H1 (cell line): Measurements from ENCODE around the gene PRPS1. TPM values are rescaled to one million over a fixed set of nuclear protein-coding genes. Genes with fewer than 3 reads are reported as not detected.

ENCODE experiments used
- CTCF ChIA-PET: fragments of 300-600 bp; sonication (Branson Sonifier 250); formaldehyde crosslinking; loops from one replicate; lab custom pipeline; 2021; ENCODE audit not compliant: partially characterized antibody; lab: Charles Lee
- POLR2A ChIA-PET: fragments of 300-600 bp; sonication (Branson Sonifier 250); formaldehyde crosslinking; loops from one replicate; lab custom pipeline; 2021; ENCODE audit warnings: inconsistent platforms; ENCODE audit not compliant: partially characterized antibody; lab: Charles Lee
- DNase-seq, 2 experiments: peaks; one replicate each; pipeline versions ENCODE4 v3.0.0 to v3.0.0-alpha.2; 2010 to 2022; ENCODE audit warnings: low spot score in 2 of 2, low read depth in 1 of 2, mixed read lengths in 1 of 2
- FAIRE-seq: peaks from 2 replicates; lab custom pipeline; 2011; peaks lifted over from hg19 to GRCh38; lab: Jason Lieb, UNC
- H2AFZ ChIP-seq: 2 replicates; pipeline ENCODE4 v1.8.1; 2012; ENCODE audit warnings: low read length, inconsistent platforms
- H2AK5ac ChIP-seq: 2 replicates; pipeline ENCODE4 v1.6.1; 2013; ENCODE audit warnings: low read depth, low read length
- H2BK120ac ChIP-seq: replicated peaks from 2 replicates; pipeline ENCODE3; 2013; ENCODE audit warnings: low read depth, low read length, inconsistent platforms
- H2BK12ac ChIP-seq: 2 replicates; pipeline ENCODE4 v1.6.1; 2013; ENCODE audit warnings: low read depth, low read length
- H2BK15ac ChIP-seq: 2 replicates; pipeline ENCODE4 v1.6.1; 2013; ENCODE audit warnings: low read length
- H2BK20ac ChIP-seq: 2 replicates; pipeline ENCODE4 v1.6.1; 2013; ENCODE audit warnings: low read length
- H2BK5ac ChIP-seq: 2 replicates; pipeline ENCODE4 v1.6.1; 2013; ENCODE audit warnings: low read depth, low read length
- H3K14ac ChIP-seq: 2 replicates; pipeline ENCODE4 v1.6.1; 2013; ENCODE audit warnings: inconsistent platforms; ENCODE audit not compliant: insufficient read length
- H3K18ac ChIP-seq: 2 replicates; pipeline ENCODE4 v1.6.1; 2013; ENCODE audit warnings: low read length; ENCODE audit errors: extremely low read depth
- H3K23ac ChIP-seq: 2 replicates; pipeline ENCODE4 v1.6.1; 2013; ENCODE audit warnings: inconsistent platforms; ENCODE audit not compliant: insufficient read length
- H3K23me2 ChIP-seq: 2 replicates; pipeline ENCODE4 v1.6.1; 2013; ENCODE audit warnings: low read depth, low read length
- H3K27ac ChIP-seq: 2 replicates; pipeline ENCODE4 v1.6.1; 2011; ENCODE audit warnings: low read depth, low read length, inconsistent platforms
- H3K27me3 ChIP-seq, 4 experiments: replicated peaks in 1 of 4; 1 replicate in 1 of 4; 2 replicates in 3 of 4; pipeline versions ENCODE4 v1.6.1 to v1.8.1; 2011 to 2013; ENCODE audit warnings: low read length in 3 of 4, mild to moderate bottlenecking in 3 of 4, inconsistent platforms in 2 of 4, mixed read lengths in 2 of 4, moderate library complexity in 1 of 4; ENCODE audit not compliant: control insufficient read depth in 3 of 4, insufficient read depth in 3 of 4; ENCODE audit errors: extremely low read depth in 1 of 4
- H3K36me3 ChIP-seq, 4 experiments: 2 replicates each; pipeline versions ENCODE4 v1.6.1 to v1.8.1; 2011 to 2013; ENCODE audit warnings: mild to moderate bottlenecking in 4 of 4, low read length in 3 of 4, moderate library complexity in 2 of 4, control low read depth in 1 of 4, inconsistent platforms in 1 of 4; ENCODE audit not compliant: insufficient read depth in 4 of 4, control insufficient read depth in 2 of 4
- H3K4ac ChIP-seq: replicated peaks from 2 replicates; pipeline ENCODE3; 2013; ENCODE audit warnings: low read length, low read depth, mixed read lengths, inconsistent platforms; ENCODE audit not compliant: insufficient read length
- H3K4me1 ChIP-seq, 4 experiments: replicated peaks in 1 of 4; 1 replicate in 1 of 4; 2 replicates in 3 of 4; pipeline versions ENCODE4 v1.6.1 to v1.8.1; 2011 to 2013; ENCODE audit warnings: low read length in 3 of 4, inconsistent platforms in 2 of 4, mixed read lengths in 1 of 4; ENCODE audit not compliant: insufficient read depth in 4 of 4, control insufficient read depth in 3 of 4
- H3K4me2 ChIP-seq, 2 experiments: 2 replicates each; pipeline versions ENCODE4 v1.6.1 to v1.8.1; 2011 to 2013; ENCODE audit warnings: low read depth in 2 of 2, low read length in 2 of 2, control low read depth in 1 of 2, inconsistent platforms in 1 of 2, mild to moderate bottlenecking in 1 of 2; ENCODE audit not compliant: insufficient read depth in 1 of 2
- H3K4me3 ChIP-seq, 4 experiments: fragments of 200-600, 300-600 bp in 1 of 4; sonication (generic), shearing (Covaris generic), sonication (Bioruptor Twin) in 1 of 4; 2 replicates each; pipeline versions ENCODE4 v1.5.1 to v1.8.1; 2011 to 2016; ENCODE audit warnings: low read length in 4 of 4, low read depth in 3 of 4, control low read depth in 2 of 4, inconsistent platforms in 2 of 4, mild to moderate bottlenecking in 2 of 4, mixed read lengths in 1 of 4, moderate library complexity in 1 of 4; ENCODE audit not compliant: insufficient read depth in 2 of 4; ENCODE audit errors: extremely low read depth in 1 of 4
- H3K56ac ChIP-seq: replicated peaks from 2 replicates; pipeline ENCODE3; 2013; ENCODE audit warnings: low read depth, mild to moderate bottlenecking, mixed read lengths, low read length, inconsistent platforms; ENCODE audit not compliant: insufficient read length
- H3K79me1 ChIP-seq: 2 replicates; pipeline ENCODE4 v1.6.1; 2013; ENCODE audit warnings: low read depth, low read length, control low read depth
- H3K79me2 ChIP-seq, 2 experiments: 2 replicates each; pipeline versions ENCODE4 v1.6.1 to v1.8.1; 2012 to 2013; ENCODE audit warnings: low read length in 2 of 2, mild to moderate bottlenecking in 2 of 2, inconsistent platforms in 1 of 2; ENCODE audit not compliant: insufficient read depth in 2 of 2, control insufficient read depth in 1 of 2
- H3K9ac ChIP-seq, 4 experiments: replicated peaks in 1 of 4; 1 replicate in 1 of 4; 2 replicates in 3 of 4; pipeline versions ENCODE4 v1.6.1 to v1.8.1; 2011 to 2013; ENCODE audit warnings: low read depth in 3 of 4, low read length in 3 of 4, control low read depth in 2 of 4, mild to moderate bottlenecking in 2 of 4, moderate library complexity in 2 of 4, inconsistent platforms in 1 of 4; ENCODE audit errors: extremely low read depth in 1 of 4
- H3K9me3 ChIP-seq, 2 experiments: 2 replicates each; pipeline versions ENCODE4 v1.6.1 to v1.8.1; 2012 to 2013; ENCODE audit warnings: mild to moderate bottlenecking in 2 of 2, moderate library complexity in 2 of 2, control low read depth in 1 of 2, inconsistent platforms in 1 of 2, low read depth in 1 of 2, low read length in 1 of 2, mixed read lengths in 1 of 2; ENCODE audit not compliant: insufficient read depth in 2 of 2
- H4K20me1 ChIP-seq, 2 experiments: replicated peaks in 1 of 2; 2 replicates each; pipeline versions ENCODE3 to v1.8.1; 2011 to 2013; ENCODE audit warnings: inconsistent platforms in 2 of 2, low read length in 2 of 2, mild to moderate bottlenecking in 1 of 2; ENCODE audit not compliant: insufficient read depth in 2 of 2, control insufficient read depth in 1 of 2
- H4K5ac ChIP-seq: 2 replicates; pipeline ENCODE4 v1.6.1; 2013; ENCODE audit warnings: low read length, low read depth, mixed read lengths, inconsistent platforms; ENCODE audit not compliant: insufficient read length
- H4K8ac ChIP-seq: 2 replicates; pipeline ENCODE4 v1.8.0; 2013; ENCODE audit warnings: mild to moderate bottlenecking, moderate library complexity, low read length, inconsistent platforms; ENCODE audit not compliant: insufficient read depth; ENCODE audit errors: extremely low read depth
- H4K91ac ChIP-seq: replicated peaks from 2 replicates; pipeline ENCODE3; 2013; ENCODE audit warnings: low read length, mixed read lengths, inconsistent platforms; ENCODE audit not compliant: insufficient read length
- RFX5 ChIP-seq: IDR thresholded peaks from 2 replicates; pipeline ENCODE4 v1.6.1; 2011; ENCODE audit warnings: low read depth, low read length, improper control_type of control experiment, borderline replicate concordance
- SIRT6 ChIP-seq: IDR thresholded peaks from one replicate; pipeline ENCODE4 v1.7.1; 2012; ENCODE audit warnings: low read length, inconsistent platforms
- WGBS, 2 experiments: shearing (Covaris generic) in 1 of 2; methylation state at CpG; one replicate each; pipeline versions ENCODE4 v1.1.6 to v1.1.7; 2013 to 2015; ENCODE audit warnings: low lambda C conversion rate in 2 of 2, mixed read lengths in 2 of 2, inconsistent platforms in 1 of 2, low coverage in 1 of 2, missing lambda C conversion rate in 1 of 2; ENCODE audit not compliant: insufficient replicate concordance in 2 of 2, insufficient coverage in 1 of 2, insufficient read length in 1 of 2; ENCODE audit errors: extremely low coverage in 1 of 2, missing lambda C conversion rate in 1 of 2; 5-methylcytosine and 5-hydroxymethylcytosine counted together
- polyA plus RNA-seq, 7 experiments: library from polyadenylated mRNA; depleted of rRNA in 3 of 7; stranded (reverse) in 5 of 7; unstranded in 2 of 7; fragments of >200 nt in 5 of 7; fragments of 200-250 nt in 2 of 7; gene quantifications; 1 replicate in 5 of 7; 2 replicates in 1 of 7; 4 replicates in 1 of 7; pipeline versions ENCODE4 v1.2.1 to v1.2.3, GENCODE V29; 2011 to 2013; ENCODE audit warnings: missing spikeins in 2 of 7, mixed read lengths in 2 of 7
- total RNA-seq: library from RNA; stranded (reverse); fragmentation: NEBNext Ultra II Directional; extraction: Animal tissue kit (Norgen Biotek cat#: 25700); gene quantifications from 2 replicates; pipeline ENCODE4 v1.2.1, GENCODE V29; 2021

The PRPS1 gene
- total and polyA plus RNA-seq, 2 of the 8 experiments (the other 6 are each of a cell fraction or from before 2014, with no cell fraction given) = 90.1 to 110 TPM

DNA sequence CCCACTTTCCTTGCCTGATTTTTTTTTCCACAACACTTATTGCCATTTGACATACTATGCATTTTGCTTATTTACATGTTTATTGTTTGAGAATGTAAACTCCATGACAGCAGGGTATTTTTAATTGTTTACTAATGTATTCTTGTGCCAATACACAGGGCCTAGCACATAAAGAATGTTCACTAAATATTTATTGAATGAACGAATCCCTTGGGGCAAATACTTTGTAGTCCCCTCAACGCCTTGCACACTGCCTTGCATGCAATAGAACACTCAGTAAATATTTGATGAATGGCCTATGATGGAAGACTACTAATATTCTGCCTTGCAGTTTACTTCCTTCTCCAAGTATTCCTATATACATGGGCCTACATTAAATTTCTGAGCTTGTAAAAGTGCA lies 1.4 kb upstream of the PRPS1 start:
- H3K4me1 ChIP-seq = no peaks in the 10 kb centered on the region; a peak in 1 of 7 replicates
- no peaks in the 10 kb centered on the region for H3K27me3 ChIP-seq
- no peak for FAIRE-seq
- H3K79me1 ChIP-seq = no peaks in the 10 kb centered on the region
- no peak overlapping the region for H2BK15ac ChIP-seq
- H2BK12ac ChIP-seq = no peak overlapping the region
- H3K36me3 ChIP-seq = no peaks in the 10 kb centered on the region; a peak in 1 of 8 replicates
- no peak overlapping the region for H2AFZ ChIP-seq
- no peak overlapping the region for H3K4ac ChIP-seq
- TF ChIP-seq RFX5 = no peak
- no peak for TF ChIP-seq SIRT6
- TF ChIP-seq, all 59 proteins: peak for 0
- no peak overlapping the region; a peak in 1 of 4 replicates for H3K4me2 ChIP-seq
- POLR2A ChIA-PET = no interaction called here
- H2AK5ac ChIP-seq = no peak overlapping the region
- peaks cover 0 to 35% of the 10 kb centered on the region in 2 experiments; a peak in 3 of 4 replicates for H3K79me2 ChIP-seq
- H3K14ac ChIP-seq = no peak overlapping the region
- H3K9me3 ChIP-seq = no peaks in the 10 kb centered on the region
- H2BK5ac ChIP-seq = no peak overlapping the region
- H3K23ac ChIP-seq = no peak overlapping the region
- H3K9ac ChIP-seq = no peak overlapping the region
- H3K4me3 ChIP-seq = no peak overlapping the region
- H3K18ac ChIP-seq = no peak overlapping the region
- H3K23me2 ChIP-seq = peaks cover 2% of the 10 kb centered on the region; the same call in 1 of the 2 replicates
- peaks cover 0 to 5% of the 10 kb centered on the region in 2 experiments for H4K20me1 ChIP-seq
- no peak overlapping the region for H2BK120ac ChIP-seq
- H4K8ac ChIP-seq = no peak overlapping the region
- WGBS, 2 experiments = 68% methylated on average over 2 of the region's 2 CpGs; no CpG with 5 or more reads in 1 of the 2 experiments
- no peak overlapping the region for H4K91ac ChIP-seq
- no peak overlapping the region for H3K56ac ChIP-seq
- DNase-seq = no peak
- H4K5ac ChIP-seq = no peak overlapping the region
- CTCF ChIA-PET = no interaction called here
- no peak overlapping the region for H2BK20ac ChIP-seq
- no peak overlapping the region for H3K27ac ChIP-seq
